Measurements from ENCODE around the gene CHTF8.
"Not testable (repeated sequence)": the region's sequence is repeated elsewhere in the genome, so short reads cannot be mapped to it uniquely, and the experiment has no call there.

CHTF8 gene

GRCh38 chr16:69141936-69142335 is 9.5 kb upstream of the CHTF8 start:
- Mint-ChIP-seq H3K27me3 (ENCODE audit: low read depth) (no peaks in the 10 kb centered on the region), H3K27ac (peak overlapping the region; percentile 77 to 88 (median 84)), H3K4me3 (no peak overlapping the region), H3K4me1 (no peaks in the 10 kb centered on the region), H3K9me3 (no peaks in the 10 kb centered on the region), H3K36me3 (ENCODE audit: low read depth) (peaks cover 73% of the 10 kb centered on the region)
- no peak for TF ChIP-seq CTCF (IDR thresholded peaks at IDR 0.05; ENCODE audit: unreplicated experiment in 3 of 3)

- Mint-ChIP-seq H3K9me3 (no peaks in the 10 kb centered on the region), H3K27me3 (ENCODE audit: low read depth) (no peaks in the 10 kb centered on the region), H3K4me3 (no peak overlapping the region), H3K27ac (peak overlapping the region; percentile 1 to 77 (median 60)), H3K4me1 (no peaks in the 10 kb centered on the region), H3K36me3 (ENCODE audit: low read depth) (peaks cover 76% of the 10 kb centered on the region)
- no peak for TF ChIP-seq CTCF (IDR thresholded peaks at IDR 0.05; ENCODE audit: unreplicated experiment in 3 of 3)
Measured at GRCh38 chr16:69141014-69141413, 8.6 kb upstream of the CHTF8 start.

- H3K9me3 Mint-ChIP-seq; H3K4me3 Mint-ChIP-seq; H3K4me1 Mint-ChIP-seq; H3K27me3 Mint-ChIP-seq (ENCODE audit: low read depth): not testable (repeated sequence)
- peaks cover 66% of the 10 kb centered on the region for H3K36me3 Mint-ChIP-seq (ENCODE audit: low read depth)
- peak overlapping the region in 1 of 3 experiments; percentile 23 for H3K27ac Mint-ChIP-seq
Measured at GRCh38 chr16:69139464-69139863, 7.1 kb upstream of the CHTF8 start.

GRCh38 chr16:69138608-69139007 is 6.2 kb upstream of the CHTF8 start:
- Mint-ChIP-seq H3K27ac (no peak overlapping the region), H3K27me3 (ENCODE audit: low read depth) (no peaks in the 10 kb centered on the region), H3K4me1 (peaks cover 13% of the 10 kb centered on the region), H3K9me3 (no peaks in the 10 kb centered on the region), H3K36me3 (ENCODE audit: low read depth) (peaks cover 61% of the 10 kb centered on the region), H3K4me3 (no peak overlapping the region)
- TF ChIP-seq CTCF (IDR thresholded peaks at IDR 0.05; ENCODE audit: unreplicated experiment in 3 of 3): no peak

- Mint-ChIP-seq H3K27me3 (ENCODE audit: low read depth) (no peaks in the 10 kb centered on the region), H3K4me3 (peak overlapping the region; percentile 94), H3K27ac (peak overlapping the region; percentile 90 to 98 (median 93)), H3K9me3 (no peaks in the 10 kb centered on the region), H3K36me3 (ENCODE audit: low read depth) (peaks cover 26% of the 10 kb centered on the region), H3K4me1 (peaks cover 44% of the 10 kb centered on the region)
- no peak for TF ChIP-seq CTCF (IDR thresholded peaks at IDR 0.05; ENCODE audit: unreplicated experiment in 3 of 3)
Measured at GRCh38 chr16:69133373-69133954, 1.1 kb upstream of the CHTF8 start.

GRCh38 chr16:69131839-69132423 is 457 bp downstream of the CHTF8 start:
- TF ChIP-seq CTCF (IDR thresholded peaks at IDR 0.05; ENCODE audit: unreplicated experiment in 3 of 3): no peak

More at GRCh38 chr16:69131839-69132423, 457 bp downstream of the CHTF8 start:
- peak overlapping the region; percentile 94 to 95 (median 95) for H3K4me3 Mint-ChIP-seq
- H3K4me1 Mint-ChIP-seq: peaks cover 49% of the 10 kb centered on the region
- H3K36me3 Mint-ChIP-seq (ENCODE audit: low read depth): peaks cover 22% of the 10 kb centered on the region
- H3K27ac Mint-ChIP-seq: peak overlapping the region; percentile 93 to 98 (median 96)
- no peaks in the 10 kb centered on the region for H3K27me3 Mint-ChIP-seq (ENCODE audit: low read depth)
- H3K9me3 Mint-ChIP-seq: no peaks in the 10 kb centered on the region

All from nephron (organoid).